ENCODE data around the gene FIG4. TPM values are rescaled to one million over a fixed set of nuclear protein-coding genes. Genes with fewer than 3 reads are reported as not detected.

Gene FIG4
- total RNA-seq, 1 experiment from 2014 or later: 23.1 TPM

- Histone ChIP-seq H3K23ac (ENCODE audit: insufficient read length, low read depth, low read length) (no peak overlapping the region), H3K23me2 (ENCODE audit: insufficient read length, low read depth, low read length, poor library complexity, severe bottlenecking) (no peaks in the 10 kb centered on the region)
Measured at GRCh38 chr6:109801794-109802193, 110.7 kb downstream of the FIG4 start.

More at GRCh38 chr6:109801794-109802193, 110.7 kb downstream of the FIG4 start:
- no peak overlapping the region for H2BK120ac ChIP-seq (ENCODE audit: low read depth, low read length, poor library complexity, severe bottlenecking)
- Mint-ChIP-seq H3K27me3 (ENCODE audit: low read depth) (no peaks in the 10 kb centered on the region), H3K4me3 (no peak overlapping the region), H3K4me1 (peaks cover 5 to 9% of the 10 kb centered on the region in 2 experiments), H3K9me3 (no peaks in the 10 kb centered on the region; a peak in 1 of 5 replicates), H3K27ac (no peak overlapping the region), H3K36me3 (ENCODE audit: insufficient read depth in 1 of 3, low read depth in 3 of 3) (peaks cover 0 to 2% (median 2%) of the 10 kb centered on the region in 3 experiments; a peak in 3 of 7 replicates)
- H4K91ac ChIP-seq (ENCODE audit: insufficient read length, low read depth, low read length): no peak overlapping the region
- H4K20me1 ChIP-seq (ENCODE audit: control insufficient read depth, insufficient read depth, insufficient read length): no peaks in the 10 kb centered on the region
- H3K79me2 ChIP-seq (ENCODE audit: insufficient read depth, low read length): no peaks in the 10 kb centered on the region
- peaks cover 5% of the 10 kb centered on the region; the same call in 1 of the 2 replicates for H3K4me1 ChIP-seq (ENCODE audit: insufficient read depth, low read length)
- H3K9me3 ChIP-seq (ENCODE audit: control insufficient read depth, low read depth, low read length): no peaks in the 10 kb centered on the region
- H2AK5ac ChIP-seq (ENCODE audit: insufficient read length, low read length): no peak overlapping the region
- no peak overlapping the region for H2BK20ac ChIP-seq (ENCODE audit: low read depth, low read length, poor library complexity, severe bottlenecking)
- no peak overlapping the region for H3K56ac ChIP-seq (ENCODE audit: insufficient read length, low read depth, low read length)
- no peak overlapping the region for H3T11ph ChIP-seq (ENCODE audit: low read length)
- H4K8ac ChIP-seq (replicated peaks; ENCODE audit: insufficient read length, low read depth, low read length): no peak overlapping the region
- no peak overlapping the region for H3K14ac ChIP-seq (ENCODE audit: insufficient read depth, low read length)
- no peak overlapping the region for H3K27ac ChIP-seq (ENCODE audit: insufficient read length, low read depth, low read length)
- no peak for TF ChIP-seq CTCF (conservative IDR thresholded peaks at IDR 0.05)
- WGBS (ENCODE audit: extremely low coverage, insufficient read length, low lambda C conversion rate): no CpG with 5 or more reads among the region's 2 CpGs
- no peak overlapping the region for H3K4ac ChIP-seq (ENCODE audit: low read depth, low read length)
- H2BK12ac ChIP-seq (ENCODE audit: insufficient read length, low read depth, low read length): no peak overlapping the region
- H3K9ac ChIP-seq (ENCODE audit: extremely low read depth, insufficient read length, low read length): no peak overlapping the region
- no peak overlapping the region for H2AFZ ChIP-seq (ENCODE audit: low read length)
- H3K27me3 ChIP-seq (ENCODE audit: insufficient read depth, low read length): no peaks in the 10 kb centered on the region
- no peak overlapping the region for H2BK5ac ChIP-seq (ENCODE audit: insufficient read length, low read length)
- no peak overlapping the region for H2BK15ac ChIP-seq (ENCODE audit: low read depth, low read length)
- H3K18ac ChIP-seq (ENCODE audit: insufficient read length, low read depth, low read length): no peak overlapping the region
- no peak for DNase-seq
- no peak overlapping the region for H3K4me2 ChIP-seq (ENCODE audit: insufficient read depth, insufficient read length, low read length)
- H3K79me1 ChIP-seq (ENCODE audit: insufficient read depth, low read depth, low read length, poor library complexity, severe bottlenecking): no peaks in the 10 kb centered on the region
- H4K5ac ChIP-seq (ENCODE audit: insufficient read length, low read depth, low read length): no peak overlapping the region
